Mesenchymal stem cell (in vitro differentiated cells and primary cell): Measurements from ENCODE around the gene E2F2.

Source experiments
- DNase-seq: peaks from one replicate; pipeline ENCODE4 v3.0.0-alpha.2; 2013
- H2AFZ ChIP-seq: one replicate; pipeline ENCODE4 v1.6.1; 2013; ENCODE audit warnings: low read depth, mild to moderate bottlenecking, control low read depth, inconsistent platforms, low read length, moderate library complexity
- H2AK5ac ChIP-seq: 2 replicates; pipeline ENCODE4 v1.6.1; 2013; ENCODE audit warnings: low read length, moderate library complexity, mild to moderate bottlenecking, inconsistent platforms; ENCODE audit not compliant: severe bottlenecking
- H2BK120ac ChIP-seq: one replicate; pipeline ENCODE4 v1.6.1; 2013; ENCODE audit warnings: low read depth, mild to moderate bottlenecking, inconsistent platforms, low read length, moderate library complexity
- H2BK12ac ChIP-seq, 2 experiments: one replicate each; pipeline ENCODE4 v1.6.1; 2013; ENCODE audit warnings: inconsistent platforms in 2 of 2, low read length in 2 of 2, mild to moderate bottlenecking in 2 of 2, moderate library complexity in 2 of 2, control low read depth in 1 of 2
- H2BK15ac ChIP-seq: one replicate; pipeline ENCODE4 v1.6.1; 2013; ENCODE audit warnings: mild to moderate bottlenecking, low read depth, inconsistent platforms; ENCODE audit not compliant: poor library complexity, severe bottlenecking
- H2BK5ac ChIP-seq: 2 replicates; pipeline ENCODE4 v1.6.1; 2013; ENCODE audit warnings: low read depth, mild to moderate bottlenecking, low read length, control low read depth, inconsistent platforms; ENCODE audit not compliant: poor library complexity, severe bottlenecking
- H3K14ac ChIP-seq, 2 experiments: one replicate each; pipeline ENCODE4 v1.6.1; 2013; ENCODE audit warnings: inconsistent platforms in 2 of 2, low read length in 2 of 2, control low read depth in 1 of 2, mild to moderate bottlenecking in 1 of 2, moderate library complexity in 1 of 2
- H3K18ac ChIP-seq, 2 experiments: one replicate each; pipeline ENCODE4 v1.6.1; 2013; ENCODE audit warnings: inconsistent platforms in 2 of 2, low read length in 2 of 2, control low read depth in 1 of 2, low read depth in 1 of 2, mild to moderate bottlenecking in 1 of 2
- H3K23ac ChIP-seq, 2 experiments: one replicate each; pipeline ENCODE4 v1.6.1; 2013; ENCODE audit warnings: inconsistent platforms in 2 of 2, low read length in 2 of 2, mild to moderate bottlenecking in 2 of 2, moderate library complexity in 2 of 2, control low read depth in 1 of 2
- H3K27ac ChIP-seq: 2 replicates; pipeline ENCODE4 v1.5.1; 2013; ENCODE audit warnings: mild to moderate bottlenecking, moderate library complexity, low read length, control low read depth, inconsistent platforms; ENCODE audit not compliant: poor library complexity, severe bottlenecking
- H3K27me3 ChIP-seq, 2 experiments: 2 replicates each; pipeline versions ENCODE4 v1.6.1 to v1.7.0; 2013; ENCODE audit warnings: low read length in 2 of 2, mild to moderate bottlenecking in 2 of 2, moderate library complexity in 2 of 2, control low read depth in 1 of 2, inconsistent platforms in 1 of 2; ENCODE audit not compliant: control insufficient read depth in 1 of 2, insufficient read depth in 1 of 2
- H3K36me3 ChIP-seq, 2 experiments: 2 replicates each; pipeline versions ENCODE4 v1.6.1 to v1.7.0; 2013; ENCODE audit warnings: low read length in 2 of 2, control low read depth in 1 of 2, inconsistent platforms in 1 of 2, low read depth in 1 of 2, mild to moderate bottlenecking in 1 of 2; ENCODE audit not compliant: insufficient read depth in 2 of 2, control insufficient read depth in 1 of 2
- H3K4ac ChIP-seq, 2 experiments: one replicate each; pipeline ENCODE4 v1.6.1; 2013; ENCODE audit warnings: inconsistent platforms in 2 of 2, low read length in 2 of 2, mild to moderate bottlenecking in 2 of 2, moderate library complexity in 2 of 2, control low read depth in 1 of 2, low read depth in 1 of 2
- H3K4me1 ChIP-seq: 2 replicates; pipeline ENCODE4 v1.6.1; 2013; ENCODE audit warnings: low read depth, low read length, control low read depth; ENCODE audit not compliant: control insufficient read depth, insufficient read depth
- H3K4me2 ChIP-seq: 2 replicates; pipeline ENCODE4 v1.6.1; 2013; ENCODE audit warnings: low read length, mild to moderate bottlenecking, inconsistent platforms; ENCODE audit not compliant: poor library complexity, severe bottlenecking
- H3K4me3 ChIP-seq, 2 experiments: 2 replicates each; pipeline versions ENCODE4 v1.5.1 to v1.7.0; 2013; ENCODE audit warnings: low read length in 2 of 2, mild to moderate bottlenecking in 2 of 2, control low read depth in 1 of 2, low read depth in 1 of 2; ENCODE audit not compliant: insufficient read depth in 1 of 2
- H3K79me1 ChIP-seq: replicated peaks from 2 replicates; pipeline ENCODE4 v1.6.1; 2013; ENCODE audit warnings: mild to moderate bottlenecking, control low read depth, low read length, inconsistent platforms; ENCODE audit not compliant: poor library complexity, severe bottlenecking
- H3K9ac ChIP-seq: 2 replicates; pipeline ENCODE4 v1.7.0; 2013; ENCODE audit warnings: mild to moderate bottlenecking, low read length, moderate library complexity
- H3K9me3 ChIP-seq: 2 replicates; pipeline ENCODE4 v1.7.0; 2013; ENCODE audit warnings: mild to moderate bottlenecking, low read length; ENCODE audit not compliant: control insufficient read depth
- H4K8ac ChIP-seq: one replicate; pipeline ENCODE4 v1.6.1; 2013; ENCODE audit warnings: inconsistent platforms, mild to moderate bottlenecking, low read length, moderate library complexity
- H4K91ac ChIP-seq: one replicate; pipeline ENCODE4 v1.6.1; 2013; ENCODE audit warnings: mild to moderate bottlenecking, low read length, inconsistent platforms
- WGBS: methylation state at CpG from one replicate; pipeline ENCODE4 v1.1.7; 2013; ENCODE audit warnings: mixed read lengths; 5-methylcytosine and 5-hydroxymethylcytosine counted together

The E2F2 gene

GRCh38 chr1:23577056-23578004, 46.3 kb upstream of the E2F2 start:
- H4K91ac ChIP-seq, result peak overlapping the region; percentile 91
- peak overlapping the region; percentile 82 for H3K27ac ChIP-seq
- H3K4ac ChIP-seq, result peak overlapping the region; percentile 35 to 90
- peak overlapping the region in 1 of 2 experiments; percentile 55 for H3K4me3 ChIP-seq
- peak overlapping the region; percentile 81 for H3K9ac ChIP-seq
- H3K14ac ChIP-seq, result peak overlapping the region in 1 of 2 experiments; percentile 2
- H2BK5ac ChIP-seq, result no peak overlapping the region
- no peak overlapping the region for H2AFZ ChIP-seq
- peak overlapping the region; percentile 89 for H4K8ac ChIP-seq
- peak; percentile 97 for DNase-seq
- no peaks in the 10 kb centered on the region for H3K79me1 ChIP-seq
- no peak overlapping the region for H2BK15ac ChIP-seq
- peak overlapping the region; percentile 85 for H2BK120ac ChIP-seq
- peak overlapping the region; percentile 37 for H2AK5ac ChIP-seq
- H3K36me3 ChIP-seq, result no peaks in the 10 kb centered on the region
- no peaks in the 10 kb centered on the region for H3K27me3 ChIP-seq
- H3K9me3 ChIP-seq, result no peaks in the 10 kb centered on the region
- WGBS, result 4% methylated on average over 11 of the region's 11 CpGs
- peaks cover 10% of the 10 kb centered on the region for H3K4me1 ChIP-seq
- peak overlapping the region; percentile 72 to 96 for H3K18ac ChIP-seq
- H2BK12ac ChIP-seq, result peak overlapping the region in 1 of 2 experiments; percentile 37
- peak overlapping the region in 1 of 2 experiments; percentile 20 for H3K23ac ChIP-seq
- H3K4me2 ChIP-seq, result no peak overlapping the region

- Histone ChIP-seq H3K23ac (peak overlapping the region in 1 of 2 experiments; percentile 14), H3K36me3 (no peaks in the 10 kb centered on the region), H3K14ac (peak overlapping the region in 1 of 2 experiments; percentile 2), H3K18ac (peak overlapping the region; percentile 72 to 96), H2BK15ac (peak overlapping the region; percentile 60), H4K8ac (peak overlapping the region; percentile 89), H3K4me2 (no peak overlapping the region), H2BK120ac (peak overlapping the region; percentile 85), H3K27me3 (no peaks in the 10 kb centered on the region), H2AFZ (no peak overlapping the region), H3K27ac (peak overlapping the region; percentile 82), H3K9ac (peak overlapping the region; percentile 81), H3K79me1 (no peaks in the 10 kb centered on the region), H3K4me3 (peak overlapping the region in 1 of 2 experiments; percentile 36), H3K4me1 (peaks cover 9% of the 10 kb centered on the region), H3K9me3 (no peaks in the 10 kb centered on the region), H2BK5ac (no peak overlapping the region), H2BK12ac (peak overlapping the region; percentile 7 to 96), H3K4ac (peak overlapping the region; percentile 35 to 90), H2AK5ac (peak overlapping the region; percentile 37), H4K91ac (peak overlapping the region; percentile 91)
- peak; percentile 30 for DNase-seq
- WGBS, result 82% methylated on average over 6 of the region's 7 CpGs
These were observed 45.5 kb upstream of the E2F2 start for GRCh38 chr1:23576338-23577055.

GRCh38 chr1:23575226-23575810, 44.3 kb upstream of the E2F2 start:
- H3K4me2 ChIP-seq, result no peak overlapping the region
- H3K9me3 ChIP-seq, result no peaks in the 10 kb centered on the region
- H2BK12ac ChIP-seq, result peak overlapping the region; percentile 44 to 92
- no peak overlapping the region for H2AFZ ChIP-seq
- H2BK15ac ChIP-seq, result peak overlapping the region; percentile 0
- no peak overlapping the region for H3K9ac ChIP-seq
- no peak overlapping the region for H3K23ac ChIP-seq
- H4K8ac ChIP-seq, result no peak overlapping the region
- H2BK5ac ChIP-seq, result no peak overlapping the region
- H3K27ac ChIP-seq, result no peak overlapping the region
- H3K79me1 ChIP-seq, result no peaks in the 10 kb centered on the region
- H2BK120ac ChIP-seq, result no peak overlapping the region
- H3K4me1 ChIP-seq, result peaks cover 4% of the 10 kb centered on the region
- WGBS, result 92% methylated on average over 5 of the region's 5 CpGs
- H3K14ac ChIP-seq, result no peak overlapping the region
- H3K36me3 ChIP-seq, result no peaks in the 10 kb centered on the region
- H4K91ac ChIP-seq, result peak overlapping the region; percentile 45
- DNase-seq, result no peak
- peak overlapping the region; percentile 11 for H2AK5ac ChIP-seq
- H3K4ac ChIP-seq, result peak overlapping the region in 1 of 2 experiments; percentile 45
- peak overlapping the region; percentile 2 to 61 for H3K18ac ChIP-seq
- H3K27me3 ChIP-seq, result no peaks in the 10 kb centered on the region
- H3K4me3 ChIP-seq, result no peak overlapping the region
